Erythroblast (primary cell): ENCODE measurements around the gene CCDC197.
A peak's percentile ranks its signal among the peaks of the same experiment; 100 is the strongest.

ENCODE experiments used
- DNase-seq, 2 experiments: peaks; one replicate each; lab custom pipeline; 2025; lab: John Stamatoyannopoulos, UW
- GATA1 ChIP-seq: IDR thresholded peaks from 2 replicates; pipeline ENCODE4 v1.6.1; 2011; ENCODE audit warnings: low read depth, mild to moderate bottlenecking, control low read depth, low read length, moderate library complexity
- POLR2A ChIP-seq: IDR thresholded peaks from 2 replicates; pipeline ENCODE4 v1.6.1; 2011; ENCODE audit warnings: mild to moderate bottlenecking, low read length

Gene CCDC197

DNA sequence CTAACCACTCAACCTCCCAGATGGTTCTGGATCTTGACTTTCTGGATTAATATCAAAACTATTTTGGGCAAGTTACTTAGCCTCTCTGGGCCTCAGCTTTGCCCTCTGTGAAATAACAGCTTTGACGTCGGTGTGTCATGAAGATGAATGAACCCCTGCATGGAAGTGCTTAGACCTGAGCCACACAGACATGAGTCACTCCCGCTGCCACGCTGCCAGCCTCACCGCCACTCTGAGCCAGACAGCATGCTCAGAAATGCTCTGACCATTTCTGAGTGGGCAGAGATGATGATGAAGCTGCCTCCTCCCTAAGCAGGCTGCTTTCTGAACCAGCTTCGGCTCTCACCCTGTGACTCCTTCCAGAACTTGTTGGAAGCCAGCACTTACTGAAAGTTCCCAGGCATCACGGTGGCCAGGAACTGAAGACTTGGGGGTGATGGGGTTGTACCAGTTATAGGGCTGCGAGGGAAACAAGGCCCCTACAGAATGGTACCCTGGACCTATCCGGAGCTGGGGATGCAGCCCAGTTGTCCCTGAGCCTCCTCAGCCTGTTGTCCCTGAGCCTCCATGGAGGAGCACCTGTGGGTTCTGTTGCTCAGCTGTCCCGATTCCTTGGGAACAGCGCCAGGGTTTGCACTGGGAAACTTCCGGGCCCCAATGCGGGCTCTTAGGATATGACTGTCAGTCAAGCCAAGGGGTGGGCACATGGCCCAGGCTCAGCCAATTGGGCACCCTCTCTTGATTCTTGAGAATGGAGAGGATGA, 2.0 kb upstream of the CCDC197 start:
- TF ChIP-seq GATA1 (no peak), POLR2A (no peak)
- DNase-seq: no peak

DNA sequence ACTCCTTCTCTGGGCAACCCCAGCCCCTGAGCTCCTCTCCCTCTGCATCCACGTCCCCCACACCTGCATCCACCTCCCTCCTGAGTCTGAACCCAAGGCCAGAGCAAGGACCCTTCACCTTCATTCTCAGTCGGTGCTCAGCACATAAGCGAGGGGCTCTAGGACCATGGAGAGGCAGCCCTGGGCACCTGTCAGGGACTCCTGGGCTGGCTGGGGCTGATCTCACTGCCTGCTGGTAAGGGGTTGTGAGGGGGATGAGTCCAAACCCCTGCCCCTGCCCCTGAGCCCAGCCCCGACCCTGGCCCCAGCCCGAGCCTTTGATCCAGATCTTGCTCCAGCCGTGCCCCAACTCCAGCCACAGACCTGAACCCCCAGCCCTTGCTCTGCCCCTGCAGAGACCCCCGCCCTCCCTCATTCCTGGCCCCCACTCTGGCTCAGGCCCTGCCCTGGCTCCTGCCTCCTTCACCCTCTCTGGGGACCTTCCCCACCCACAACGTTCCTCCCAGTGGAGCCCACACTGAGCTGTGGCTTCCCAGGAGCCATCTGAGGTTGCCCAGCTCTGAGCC, 888 bp upstream of the CCDC197 start:
- TF ChIP-seq GATA1 (no peak), POLR2A (no peak)
- DNase-seq: no peak

DNA sequence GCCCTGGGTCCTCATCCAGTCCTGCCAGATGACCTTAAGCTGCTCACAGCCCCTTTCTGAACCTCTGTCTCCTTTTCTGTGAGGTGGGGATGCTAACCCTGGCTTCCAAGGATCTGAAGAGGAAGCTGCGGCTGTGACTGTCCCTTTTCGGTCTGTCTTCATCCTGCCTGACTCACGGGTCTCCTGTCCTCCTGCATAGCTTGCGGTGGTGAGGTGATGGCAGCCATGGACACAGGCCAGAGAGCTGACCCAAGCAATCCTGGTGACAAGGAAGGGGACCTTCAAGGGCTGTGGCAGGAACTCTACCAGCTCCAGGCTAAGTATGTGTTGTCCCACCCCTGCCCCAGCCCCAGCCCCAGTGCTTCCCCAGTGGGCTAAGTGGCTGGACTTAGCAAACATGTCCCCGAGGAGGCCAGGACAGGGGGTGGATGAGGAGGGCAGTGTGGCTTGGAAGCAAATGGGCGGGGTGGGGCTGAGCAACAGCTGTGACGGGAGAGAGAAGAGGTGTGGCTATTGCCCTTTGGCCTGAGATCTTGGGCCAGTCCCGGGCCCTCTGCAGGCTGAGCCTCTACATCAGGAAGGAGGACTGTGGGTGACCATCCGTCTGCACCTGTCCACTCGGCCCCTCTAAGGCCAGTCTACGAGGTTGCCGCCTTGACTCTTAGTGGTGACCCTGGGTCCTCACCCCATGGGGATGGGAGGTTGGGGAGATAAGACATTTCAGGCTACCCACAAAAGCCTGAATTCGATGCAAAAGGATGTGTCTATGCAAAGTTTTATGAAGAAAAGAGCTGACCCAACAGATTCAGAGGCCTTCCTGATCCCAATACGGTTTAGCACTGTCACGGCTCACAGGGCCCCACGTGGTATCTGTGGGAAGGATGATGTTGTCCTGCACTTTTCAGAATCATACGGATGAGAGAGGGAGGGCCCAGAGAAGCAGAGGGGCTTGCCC, 1.1 kb downstream of the CCDC197 start:
- no peak for DNase-seq
- TF ChIP-seq GATA1 (no peak), POLR2A (no peak)

DNA sequence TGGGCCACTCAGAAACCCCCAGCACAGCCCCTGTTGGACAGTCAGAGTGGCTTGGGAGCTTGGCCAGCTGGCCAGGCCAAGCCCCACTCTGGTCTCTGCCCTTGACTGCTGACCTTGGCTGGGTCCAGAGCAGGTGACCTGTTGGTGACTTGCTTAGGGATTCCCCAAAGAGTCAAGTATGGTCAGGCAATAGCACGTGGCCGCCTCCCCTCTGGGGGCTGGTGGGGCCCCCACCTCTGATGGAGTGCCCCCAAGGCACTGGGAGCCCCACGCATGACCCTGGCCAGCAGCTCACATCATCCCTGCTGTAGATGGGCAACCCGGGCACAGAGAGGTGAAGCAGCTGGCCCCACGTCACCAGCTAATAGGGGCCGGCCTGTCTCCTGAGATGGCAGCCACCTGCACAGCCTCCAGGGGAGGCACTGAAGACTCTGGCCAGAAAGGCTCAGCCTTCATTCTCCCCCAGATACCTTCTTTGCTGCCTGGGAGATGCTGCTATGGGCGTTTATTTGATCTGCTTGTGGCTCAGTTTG, 1.8 kb downstream of the CCDC197 start:
- TF ChIP-seq POLR2A: no peak
- TF ChIP-seq GATA1: no peak
- no peak for DNase-seq

DNA sequence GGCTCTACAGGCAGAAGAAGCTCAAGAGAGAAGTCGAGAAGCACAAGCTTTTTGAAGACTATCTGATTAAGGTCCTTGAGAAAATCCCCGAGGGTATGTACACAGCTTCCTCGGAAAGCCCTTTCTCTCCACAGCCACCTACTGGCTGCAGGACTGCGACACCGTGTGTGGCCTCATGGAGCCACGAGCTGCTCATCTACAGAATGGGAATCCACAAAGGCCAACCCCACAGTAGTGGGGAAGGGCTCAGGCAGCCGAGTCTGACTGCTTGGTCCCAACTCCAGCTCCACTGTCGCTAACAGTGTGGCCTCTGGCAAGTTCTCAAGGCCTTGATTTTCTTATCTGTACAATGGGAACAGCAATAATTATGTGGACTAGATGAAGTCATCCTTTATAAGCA, 2.5 kb downstream of the CCDC197 start:
- TF ChIP-seq POLR2A: no peak
- TF ChIP-seq GATA1: no peak
- no peak for DNase-seq

DNA sequence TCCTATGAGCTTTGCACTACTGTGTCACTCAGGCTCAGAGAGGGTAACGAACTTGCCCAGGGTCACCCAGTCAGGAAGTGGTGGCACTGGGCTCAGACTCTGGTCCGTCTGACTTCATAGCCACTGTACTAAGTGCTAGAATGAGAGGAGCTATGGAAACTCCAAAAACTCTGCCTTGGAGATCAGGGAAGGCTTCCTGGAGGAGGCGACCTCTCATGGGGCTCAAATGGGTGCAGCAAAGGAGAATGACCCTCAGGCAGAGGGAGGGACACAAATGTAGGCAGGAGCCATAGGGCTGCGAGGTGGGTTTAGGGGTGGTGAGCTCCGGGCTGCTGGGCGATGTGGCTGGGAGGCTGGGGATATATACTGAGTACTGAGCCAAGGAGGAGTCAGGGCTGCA, 3.2 kb downstream of the CCDC197 start:
- TF ChIP-seq GATA1: no peak
- no peak for TF ChIP-seq POLR2A
- DNase-seq: no peak

DNA sequence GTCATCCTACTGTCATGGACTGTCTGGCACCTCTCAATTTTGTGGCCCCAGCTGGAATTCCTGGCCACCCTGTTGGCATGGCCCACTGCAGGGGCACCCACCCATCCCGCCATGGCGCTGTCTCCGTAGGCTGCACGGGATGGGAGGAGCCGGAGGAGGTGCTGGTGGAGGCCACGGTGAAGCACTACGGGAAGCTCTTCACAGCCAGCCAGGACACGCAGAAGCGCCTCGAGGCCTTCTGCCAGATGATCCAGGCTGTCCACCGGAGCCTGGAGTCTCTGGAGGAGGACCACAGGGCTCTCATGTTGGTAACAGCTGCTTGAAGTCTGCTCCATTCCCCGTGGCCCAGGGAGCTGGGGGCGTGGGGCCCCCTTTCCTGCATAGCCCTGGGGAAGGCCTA, 3.9 kb downstream of the CCDC197 start:
- no peak for TF ChIP-seq GATA1
- TF ChIP-seq POLR2A: no peak
- DNase-seq: no peak

DNA sequence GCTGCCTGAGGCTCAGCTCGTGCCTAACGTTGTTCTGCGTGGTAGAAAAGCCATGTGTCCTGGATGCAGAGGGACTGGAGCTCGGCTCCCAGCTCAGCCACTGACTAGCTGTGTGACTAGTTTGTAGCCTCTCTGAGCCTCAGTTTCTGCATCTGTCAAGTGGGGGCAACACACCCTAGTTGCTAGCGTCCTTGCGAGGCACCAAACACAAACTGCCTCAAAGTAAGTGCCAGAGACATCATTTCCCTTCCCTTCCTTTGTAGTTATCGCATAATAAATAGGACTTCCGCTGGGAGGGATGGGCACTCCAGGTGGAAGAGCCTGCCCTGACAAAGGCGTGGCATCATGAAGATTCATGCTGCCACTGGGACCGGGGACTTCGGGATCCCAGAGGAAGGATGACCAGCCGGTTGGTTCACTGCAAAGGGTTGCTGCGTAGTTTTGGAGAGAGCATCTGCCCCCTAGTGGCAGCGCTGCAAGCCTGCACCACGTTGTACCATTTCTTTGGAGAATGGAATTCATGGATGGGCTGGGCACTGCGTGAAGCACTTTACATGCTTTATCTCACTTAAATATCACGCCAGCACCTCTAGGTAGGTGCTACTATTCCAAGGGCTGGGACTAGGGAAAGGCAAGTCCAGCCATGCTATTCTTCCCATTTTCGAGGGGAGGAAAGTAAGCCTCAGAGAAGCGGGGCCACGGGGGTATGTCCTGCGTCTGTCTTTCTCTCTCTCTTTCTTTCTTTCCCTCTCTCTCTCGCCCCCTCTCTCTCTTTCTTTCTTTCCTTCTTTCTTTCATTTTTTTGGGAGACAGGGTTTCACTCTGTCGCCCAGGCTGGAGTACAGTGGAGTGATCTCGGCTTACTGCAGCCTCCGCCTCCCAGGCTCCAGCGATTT, 4.6 kb downstream of the CCDC197 start:
- DNase-seq: peak; percentile 55 to 70

DNA sequence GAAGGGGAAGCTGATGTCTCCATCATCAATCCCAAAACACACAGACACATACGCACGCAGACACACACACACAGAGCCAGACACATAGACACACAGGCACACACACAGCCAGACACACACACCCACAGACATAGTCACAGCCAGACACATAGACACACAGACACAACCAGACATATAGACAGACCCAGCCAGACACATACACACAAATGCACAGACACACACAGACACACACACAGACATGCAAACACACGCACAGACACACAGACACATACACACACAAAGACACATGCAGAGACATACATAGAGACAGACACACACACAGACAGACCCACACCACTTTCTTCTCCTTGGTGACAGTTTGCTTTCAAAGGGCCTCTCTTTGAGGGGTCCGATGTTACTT, 6.3 kb downstream of the CCDC197 start:
- TF ChIP-seq POLR2A (no peak), GATA1 (no peak)
- no peak for DNase-seq

More for the DNA sequence above, 4.6 kb downstream of the CCDC197 start:
- TF ChIP-seq GATA1: no peak
- TF ChIP-seq POLR2A: no peak

DNA sequence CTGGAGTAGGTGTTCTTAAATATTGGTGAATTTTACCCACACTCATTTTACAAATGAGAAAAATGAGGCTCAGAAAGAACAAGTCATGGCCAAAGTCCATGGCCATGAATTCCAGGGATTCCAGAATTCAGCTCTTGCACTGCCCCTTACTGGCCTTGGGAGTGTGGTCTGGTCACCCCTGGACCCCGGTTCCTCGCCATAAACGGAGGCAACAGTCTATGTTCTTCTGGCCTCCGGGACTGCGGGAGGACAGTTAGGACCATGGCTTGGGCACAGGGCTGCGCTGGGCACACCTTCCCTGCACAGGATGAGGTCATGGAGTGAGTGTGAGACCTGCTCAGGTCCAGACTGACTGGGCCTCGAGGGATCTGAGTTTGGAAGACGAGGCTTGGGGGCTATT, 6.9 kb downstream of the CCDC197 start:
- DNase-seq: no peak
- TF ChIP-seq POLR2A: no peak
- TF ChIP-seq GATA1: no peak

DNA sequence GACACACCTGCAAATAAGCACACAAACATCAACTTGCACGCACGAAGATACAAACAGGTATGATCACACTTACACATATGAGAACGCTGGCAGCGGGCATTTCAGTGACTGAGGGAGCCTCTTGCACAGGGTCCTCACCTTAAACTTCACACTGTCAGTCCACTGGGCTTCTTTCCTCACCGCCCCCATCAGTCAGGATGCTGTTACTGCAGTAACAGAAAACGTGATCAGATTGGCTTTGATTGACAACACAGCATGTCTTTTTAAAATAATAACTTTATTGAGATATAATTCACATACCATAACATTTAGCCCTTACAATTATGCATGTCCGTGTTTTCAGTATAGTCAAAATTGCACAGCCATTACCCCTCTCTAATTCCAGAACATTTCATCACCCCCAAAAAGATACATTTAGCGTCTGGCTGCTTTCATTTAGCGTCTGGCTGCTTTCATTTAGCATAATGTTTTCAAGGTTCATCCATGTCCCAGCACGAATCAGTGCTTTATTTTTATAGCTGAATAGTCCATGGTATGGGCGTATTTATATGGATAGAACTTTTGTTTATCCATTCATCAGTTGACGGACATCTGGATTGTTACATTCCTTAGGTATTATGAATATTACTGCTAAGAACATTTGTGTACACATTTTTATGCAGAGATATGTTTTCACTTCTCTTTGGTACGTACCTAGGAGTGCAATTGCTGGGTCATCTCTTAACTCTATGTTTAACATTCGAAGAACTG, 8.4 kb downstream of the CCDC197 start:
- peak in 1 of 2 experiments; percentile 14 for DNase-seq
- TF ChIP-seq POLR2A (no peak), GATA1 (no peak)

DNA sequence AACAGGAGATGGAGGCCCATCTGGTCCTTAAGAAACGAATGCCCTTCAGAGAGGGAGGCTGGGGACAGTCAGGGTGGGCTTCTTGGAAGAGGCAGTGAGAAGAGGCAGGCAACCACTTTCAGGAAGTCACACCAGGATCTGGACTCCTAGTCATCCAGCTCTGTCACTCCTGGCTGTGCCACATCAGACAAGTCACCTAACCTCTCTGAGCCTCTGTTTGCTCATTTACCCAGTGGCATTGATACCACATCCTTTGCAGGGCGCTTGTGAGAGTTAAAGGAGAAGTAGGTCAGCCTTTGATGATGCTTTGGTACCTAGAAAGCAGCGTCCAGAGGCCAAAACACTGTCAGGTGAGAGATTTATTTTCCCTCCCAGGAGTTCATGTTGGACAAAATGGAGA, 11.1 kb downstream of the CCDC197 start:
- no peak for TF ChIP-seq POLR2A
- TF ChIP-seq GATA1: no peak
- DNase-seq: no peak
